SK-N-DZ (cell line): ENCODE measurements around the gene RNF207.
A peak's percentile ranks its signal among the peaks of the same experiment; 100 is the strongest.
"Not testable (repeated sequence)": the region's sequence is repeated elsewhere in the genome, so short reads cannot be mapped to it uniquely, and the experiment has no call there.

ENCODE experiments used
- DNase-seq: peaks from one replicate; pipeline ENCODE4 v3.0.0-alpha.2; 2015; ENCODE audit warnings: low spot score

Gene RNF207

GRCh38 chr1:6199298-6200187 is 6.4 kb upstream of the RNF207 start, which contains the start of gene RPL22:
RPL22 (minus strand) TSS chr1:6199595; CDS start chr1:6199573, 22 bp downstream.
- DNase-seq, result peak; percentile 97

GRCh38 chr1:6200188-6200809 is 5.6 kb upstream of the RNF207 start:
- DNase-seq, result no peak

- no peak for DNase-seq
Observed at GRCh38 chr1:6202256-6202655, 3.7 kb upstream of the RNF207 start.

- DNase-seq, result no peak
Observed at GRCh38 chr1:6206520-6206855, 569 bp downstream of the RNF207 start.

GRCh38 chr1:6207075-6207885 is 1.4 kb downstream of the RNF207 start:
- DNase-seq, result no peak

- DNase-seq, result no peak
Observed at GRCh38 chr1:6207921-6208320, 2.0 kb downstream of the RNF207 start.

- peak; percentile 75 for DNase-seq
Observed at GRCh38 chr1:6208723-6209660, 3.1 kb downstream of the RNF207 start.

- DNase-seq, result peak; percentile 54
Observed at GRCh38 chr1:6209661-6210580, 4.0 kb downstream of the RNF207 start.

GRCh38 chr1:6210591-6211355 is 4.9 kb downstream of the RNF207 start:
- DNase-seq, result no peak

GRCh38 chr1:6211731-6212130 is 5.8 kb downstream of the RNF207 start:
- no peak for DNase-seq

- DNase-seq, result no peak
Observed at GRCh38 chr1:6212193-6212959, 6.5 kb downstream of the RNF207 start.

- DNase-seq, result no peak
Observed at GRCh38 chr1:6218375-6219164, 12.7 kb downstream of the RNF207 start.

- not testable (repeated sequence) for DNase-seq
Observed at GRCh38 chr1:6219641-6220040, 13.7 kb downstream of the RNF207 start.

- no peak for DNase-seq
Observed at GRCh38 chr1:6220236-6220635, 14.3 kb downstream of the RNF207 start.

GRCh38 chr1:6221210-6221784 is 15.4 kb downstream of the RNF207 start:
- no peak for DNase-seq

- no peak for DNase-seq
Observed at GRCh38 chr1:6222636-6223035, 16.7 kb downstream of the RNF207 start.

- no peak for DNase-seq
Observed at GRCh38 chr1:6223617-6224016, 17.7 kb downstream of the RNF207 start.
